ENCODE results near the gene LNX1. TPM values are rescaled to one million over a fixed set of nuclear protein-coding genes. Genes with fewer than 3 reads are reported as not detected.

The LNX1 gene
- total RNA-seq, 1 experiment from 2014 or later = 1.7 TPM

DNA sequence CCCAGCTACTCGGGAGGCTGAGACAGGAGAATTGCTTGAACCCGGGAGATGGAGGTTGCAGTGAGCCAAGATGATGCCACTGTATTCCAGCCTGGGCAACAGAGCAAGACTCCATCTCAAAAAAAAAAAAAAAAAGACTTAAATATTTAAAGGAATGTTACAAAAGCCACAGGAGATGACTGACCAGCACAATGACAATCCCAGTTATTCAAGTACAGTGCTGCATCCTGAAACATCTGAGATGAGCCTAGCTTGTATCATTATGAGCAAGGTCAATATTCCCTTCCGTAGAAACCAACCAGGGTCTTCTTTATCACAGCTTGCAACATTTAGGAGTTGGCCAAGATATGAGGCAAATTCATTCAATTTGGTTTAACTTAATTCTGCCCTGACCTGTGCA is 38.6 kb downstream of the LNX1 start:
- Histone ChIP-seq H2BK12ac (ENCODE audit: insufficient read length, low read depth, low read length) (no peak overlapping the region), H3K14ac (ENCODE audit: insufficient read depth, low read length) (no peak overlapping the region), H3K79me2 (ENCODE audit: insufficient read depth, low read length) (no peaks in the 10 kb centered on the region), H4K20me1 (ENCODE audit: control insufficient read depth, insufficient read depth, insufficient read length) (no peaks in the 10 kb centered on the region), H4K8ac (replicated peaks; ENCODE audit: insufficient read length, low read depth, low read length) (no peak overlapping the region), H3K4ac (ENCODE audit: low read depth, low read length) (no peak overlapping the region), H3K27me3 (ENCODE audit: insufficient read depth, low read length) (no peaks in the 10 kb centered on the region), H2AFZ (ENCODE audit: low read length) (no peak overlapping the region), H3K27ac (ENCODE audit: insufficient read length, low read depth, low read length) (no peak overlapping the region), H3K9me3 (ENCODE audit: control insufficient read depth, low read depth, low read length) (no peaks in the 10 kb centered on the region), H3K23ac (ENCODE audit: insufficient read length, low read depth, low read length) (no peak overlapping the region), H4K91ac (ENCODE audit: insufficient read length, low read depth, low read length) (no peak overlapping the region), H2AK5ac (ENCODE audit: insufficient read length, low read length) (no peak overlapping the region), H3K4me2 (ENCODE audit: insufficient read depth, insufficient read length, low read length) (no peak overlapping the region), H3K23me2 (ENCODE audit: insufficient read length, low read depth, low read length, poor library complexity, severe bottlenecking) (no peaks in the 10 kb centered on the region), H2BK20ac (ENCODE audit: low read depth, low read length, poor library complexity, severe bottlenecking) (no peak overlapping the region), H2BK5ac (ENCODE audit: insufficient read length, low read length) (no peak overlapping the region), H3K56ac (ENCODE audit: insufficient read length, low read depth, low read length) (no peak overlapping the region), H3K79me1 (ENCODE audit: insufficient read depth, low read depth, low read length, poor library complexity, severe bottlenecking) (no peaks in the 10 kb centered on the region), H2BK15ac (ENCODE audit: low read depth, low read length) (no peak overlapping the region), H3K4me1 (ENCODE audit: insufficient read depth, low read length) (no peaks in the 10 kb centered on the region), H3K18ac (ENCODE audit: insufficient read length, low read depth, low read length) (no peak overlapping the region), H3K9ac (ENCODE audit: extremely low read depth, insufficient read length, low read length) (no peak overlapping the region), H3T11ph (ENCODE audit: low read length) (no peak overlapping the region), H2BK120ac (ENCODE audit: low read depth, low read length, poor library complexity, severe bottlenecking) (no peak overlapping the region), H4K5ac (ENCODE audit: insufficient read length, low read depth, low read length) (no peak overlapping the region)
- Mint-ChIP-seq H3K9me3 (no peaks in the 10 kb centered on the region; a peak in 1 of 5 replicates), H3K36me3 (ENCODE audit: insufficient read depth in 1 of 3, low read depth in 3 of 3) (no peaks in the 10 kb centered on the region; a peak in 1 of 7 replicates), H3K4me1 (peaks cover 8 to 11% of the 10 kb centered on the region in 2 experiments), H3K4me3 (no peak overlapping the region), H3K27me3 (ENCODE audit: low read depth) (peaks cover 2% of the 10 kb centered on the region; the same call in 1 of the 2 replicates), H3K27ac (no peak overlapping the region)
- TF ChIP-seq, protein P1, sequence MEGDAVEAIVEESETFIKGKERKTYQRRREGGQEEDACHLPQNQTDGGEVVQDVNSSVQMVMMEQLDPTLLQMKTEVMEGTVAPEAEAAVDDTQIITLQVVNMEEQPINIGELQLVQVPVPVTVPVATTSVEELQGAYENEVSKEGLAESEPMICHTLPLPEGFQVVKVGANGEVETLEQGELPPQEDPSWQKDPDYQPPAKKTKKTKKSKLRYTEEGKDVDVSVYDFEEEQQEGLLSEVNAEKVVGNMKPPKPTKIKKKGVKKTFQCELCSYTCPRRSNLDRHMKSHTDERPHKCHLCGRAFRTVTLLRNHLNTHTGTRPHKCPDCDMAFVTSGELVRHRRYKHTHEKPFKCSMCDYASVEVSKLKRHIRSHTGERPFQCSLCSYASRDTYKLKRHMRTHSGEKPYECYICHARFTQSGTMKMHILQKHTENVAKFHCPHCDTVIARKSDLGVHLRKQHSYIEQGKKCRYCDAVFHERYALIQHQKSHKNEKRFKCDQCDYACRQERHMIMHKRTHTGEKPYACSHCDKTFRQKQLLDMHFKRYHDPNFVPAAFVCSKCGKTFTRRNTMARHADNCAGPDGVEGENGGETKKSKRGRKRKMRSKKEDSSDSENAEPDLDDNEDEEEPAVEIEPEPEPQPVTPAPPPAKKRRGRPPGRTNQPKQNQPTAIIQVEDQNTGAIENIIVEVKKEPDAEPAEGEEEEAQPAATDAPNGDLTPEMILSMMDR (conservative IDR thresholded peaks at IDR 0.05) = no peak
- no CpG with 5 or more reads among the region's 3 CpGs for WGBS (ENCODE audit: extremely low coverage, insufficient read length, low lambda C conversion rate)
- DNase-seq = no peak
